Endothelial cell of umbilical vein (primary cell): ENCODE results near the gene CFAP99. TPM values are rescaled to one million over a fixed set of nuclear protein-coding genes. Genes with fewer than 3 reads are reported as not detected.

Source experiments
- BruUV-seq: library from RNA; stranded (reverse); fragments of 400-500 nt; replicated peaks from 2 replicates; lab custom pipeline; 2021; lab: Mats Ljungman, UMichigan
- CTCF ChIA-PET: fragments of 300-600, 350-600 bp; sonication (Branson Sonifier 250); formaldehyde crosslinking; loops from one replicate; lab custom pipeline; 2021; ENCODE audit warnings: antibody characterized with exemption, inconsistent platforms; lab: Charles Lee
- POLR2A ChIA-PET: fragments of 300-600, 350-600 bp; sonication (Branson Sonifier 250); formaldehyde crosslinking; loops from one replicate; lab custom pipeline; 2021; ENCODE audit warnings: antibody characterized with exemption, inconsistent platforms; lab: Charles Lee
- DNase-seq: peaks from one replicate; pipeline ENCODE4 v3.0.0-alpha.2; 2011; ENCODE audit warnings: low read depth, low spot score
- FAIRE-seq: peaks from 2 replicates; lab custom pipeline; 2011; peaks lifted over from hg19 to GRCh38; lab: Jason Lieb, UNC
- H2AFZ ChIP-seq: 2 replicates; pipeline ENCODE4 v1.6.0; 2012; ENCODE audit warnings: low read depth, low read length, control low read depth, inconsistent platforms
- H3K27ac ChIP-seq: 2 replicates; pipeline ENCODE4 v1.5.1; 2011; ENCODE audit warnings: low read depth, mild to moderate bottlenecking, control low read depth, low read length, moderate library complexity; ENCODE audit not compliant: insufficient read depth
- H3K27me3 ChIP-seq, 2 experiments: 2 replicates each; pipeline versions ENCODE4 v1.6.0 to v1.6.1; 2011; ENCODE audit warnings: low read length in 2 of 2, mixed read lengths in 1 of 2; ENCODE audit not compliant: control insufficient read depth in 2 of 2, insufficient read depth in 2 of 2
- H3K36me3 ChIP-seq, 2 experiments: 2 replicates in 1 of 2; 3 replicates in 1 of 2; pipeline ENCODE4 v1.5.1; 2011; ENCODE audit warnings: low read length in 2 of 2, mild to moderate bottlenecking in 1 of 2, moderate library complexity in 1 of 2; ENCODE audit not compliant: control insufficient read depth in 2 of 2, insufficient read depth in 2 of 2; ENCODE audit errors: extremely low read depth in 1 of 2
- H3K4me1 ChIP-seq: 3 replicates; pipeline ENCODE4 v1.5.1; 2011; ENCODE audit warnings: mild to moderate bottlenecking, low read length; ENCODE audit not compliant: control insufficient read depth, insufficient read depth; ENCODE audit errors: extremely low read depth
- H3K4me2 ChIP-seq: 2 replicates; pipeline ENCODE4 v1.6.1; 2011; ENCODE audit warnings: low read length, control low read depth, mixed read lengths; ENCODE audit not compliant: insufficient read depth
- H3K4me3 ChIP-seq, 3 experiments: fragments of 200-600 bp in 1 of 3; sonication (generic), shearing (Covaris generic) in 1 of 3; replicated peaks in 1 of 3; 2 replicates each; pipeline ENCODE4 v1.5.1; 2011 to 2016; ENCODE audit warnings: control low read depth in 3 of 3, low read length in 3 of 3, mild to moderate bottlenecking in 2 of 3, inconsistent platforms in 1 of 3, low read depth in 1 of 3, moderate library complexity in 1 of 3; ENCODE audit not compliant: insufficient read depth in 1 of 3
- H3K79me2 ChIP-seq: 2 replicates; pipeline ENCODE4 v1.6.0; 2012; ENCODE audit warnings: low read length, inconsistent platforms; ENCODE audit not compliant: control insufficient read depth, insufficient read depth
- H3K9ac ChIP-seq: replicated peaks from 2 replicates; pipeline ENCODE3; 2011; ENCODE audit warnings: low read length, control low read depth; ENCODE audit not compliant: insufficient read depth; ENCODE audit errors: extremely low read depth
- H3K9me1 ChIP-seq: replicated peaks from 3 replicates; pipeline ENCODE4 v1.6.0; 2011; ENCODE audit warnings: mild to moderate bottlenecking, low read length; ENCODE audit not compliant: control insufficient read depth, insufficient read depth; ENCODE audit errors: extremely low read depth
- H3K9me3 ChIP-seq: replicated peaks from 2 replicates; pipeline ENCODE4 v1.5.1; 2012; ENCODE audit warnings: low read length, inconsistent platforms; ENCODE audit not compliant: control insufficient read depth, insufficient read depth
- H4K20me1 ChIP-seq: replicated peaks from 2 replicates; pipeline ENCODE3; 2011; ENCODE audit warnings: mild to moderate bottlenecking, low read length; ENCODE audit not compliant: control insufficient read depth, insufficient read depth; ENCODE audit errors: extremely low read depth
- EZH2 ChIP-seq: IDR thresholded peaks from 2 replicates; pipeline ENCODE4 v1.6.1; 2012; ENCODE audit warnings: borderline replicate concordance, low read depth, mild to moderate bottlenecking, moderate library complexity, low read length, inconsistent platforms; ENCODE audit not compliant: severe bottlenecking
- FOS ChIP-seq: IDR thresholded peaks from 2 replicates; pipeline ENCODE4 v1.6.1; 2011; ENCODE audit warnings: mild to moderate bottlenecking, low read length, moderate library complexity, borderline replicate concordance; ENCODE audit not compliant: insufficient read depth
- GATA2 ChIP-seq: IDR thresholded peaks from 2 replicates; pipeline ENCODE4 v1.7.0; 2011; ENCODE audit warnings: low read depth, mild to moderate bottlenecking, moderate library complexity, mixed read lengths, low read length; ENCODE audit not compliant: insufficient read length, insufficient read depth
- JUN ChIP-seq: IDR thresholded peaks from 2 replicates; pipeline ENCODE4 v1.6.1; 2011; ENCODE audit warnings: borderline replicate concordance, low read depth; ENCODE audit not compliant: insufficient read length, insufficient read depth
- MYC ChIP-seq: IDR thresholded peaks from one replicate; pipeline ENCODE4 v1.6.1; 2011; ENCODE audit warnings: mild to moderate bottlenecking, low read depth, low read length
- POLR2A ChIP-seq: IDR thresholded peaks from 2 replicates; pipeline ENCODE4 v1.6.1; 2012; ENCODE audit warnings: low read depth, mild to moderate bottlenecking, control low read depth, low read length
- POLR2AphosphoS5 ChIP-seq: IDR thresholded peaks from 2 replicates; pipeline ENCODE4 v1.6.1; 2012; ENCODE audit warnings: low read depth, mild to moderate bottlenecking, control low read depth, low read length, moderate library complexity; ENCODE audit not compliant: insufficient read depth
- dilution Hi-C: fragments of 300-500 bp; cut with MboI; formaldehyde crosslinking; loops from one replicate; pipeline ENCODE4 v1.15.0; 2019; ENCODE audit warnings: low sequenced_read_pairs; ENCODE audit not compliant: extremely low pct_ligation_motif_present
- intact Hi-C: fragments of 100-400 bp; cut with micrococcal nuclease; formaldehyde crosslinking; loops from one replicate; pipeline ENCODE4 v1.10.0; 2022
- polyA plus RNA-seq, 4 experiments: library from polyadenylated mRNA; depleted of rRNA in 3 of 4; stranded (reverse) in 3 of 4; unstranded in 1 of 4; fragments of >200 nt; gene quantifications; 2 replicates each; pipeline versions ENCODE4 v1.2.1 to v1.2.3, GENCODE V29; 2011 to 2012; ENCODE audit warnings: missing spikeins in 1 of 4
- total RNA-seq: library from RNA; stranded (reverse); gene quantifications from 2 replicates; pipeline ENCODE4 v1.2.3, GENCODE V29; 2021
- TF ChIP-seq, protein P1 (sequence below): IDR thresholded peaks from 2 replicates; pipeline ENCODE4 v1.6.1; 2011; ENCODE audit not compliant: insufficient read depth, insufficient read length
- TF ChIP-seq, protein P2 (sequence below), 2 donors: IDR thresholded peaks; 1 replicate in 1 of 2; 2 replicates in 1 of 2; pipeline ENCODE4 v1.5.1; 2011; ENCODE audit warnings: low read length in 2 of 2, mild to moderate bottlenecking in 2 of 2, moderate library complexity in 2 of 2, control low read depth in 1 of 2, inconsistent platforms in 1 of 2, low read depth in 1 of 2; ENCODE audit not compliant: insufficient read depth in 1 of 2; ENCODE audit errors: extremely low read depth in 1 of 2

Gene CFAP99
- total and polyA plus RNA-seq, 2 donors (not counting 3 experiments of a cell fraction or from before 2014, with no cell fraction given): 0.03 TPM; not detected in 1

DNA sequence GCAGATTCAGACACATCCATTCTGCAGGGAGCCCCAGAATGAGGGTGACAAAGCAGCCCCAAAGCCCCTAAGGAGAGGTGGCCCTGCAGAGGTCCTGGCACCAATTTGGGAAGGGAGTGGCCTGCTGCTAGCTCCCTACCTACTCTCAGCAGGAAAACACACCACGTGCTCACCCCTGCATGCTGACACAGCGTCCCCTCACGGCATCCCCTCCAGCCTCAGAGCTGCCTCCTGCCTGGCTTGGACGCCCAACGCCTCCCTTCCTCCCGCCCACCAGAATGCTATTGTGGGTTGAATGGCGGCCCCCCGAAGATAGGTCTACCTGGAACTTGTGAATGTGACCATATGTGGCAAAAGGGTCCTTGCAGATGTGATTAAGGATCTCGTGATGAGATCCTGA lies 29.1 kb upstream of the CFAP99 start:
- intact Hi-C loops (no loop called here), dilution Hi-C loops (no loop called here)
- no peaks in the 10 kb centered on the region for H3K4me1 ChIP-seq
- H3K36me3 ChIP-seq: no peaks in the 10 kb centered on the region
- FAIRE-seq: no peak
- H3K4me2 ChIP-seq: no peak overlapping the region
- ChIA-PET POLR2A (no interaction called here), CTCF (no interaction called here)
- TF ChIP-seq JUN (no peak), POLR2A (no peak), EZH2 (no peak), GATA2 (no peak), MYC (no peak), POLR2AphosphoS5 (no peak), FOS (no peak)
- TF ChIP-seq, protein P1, sequence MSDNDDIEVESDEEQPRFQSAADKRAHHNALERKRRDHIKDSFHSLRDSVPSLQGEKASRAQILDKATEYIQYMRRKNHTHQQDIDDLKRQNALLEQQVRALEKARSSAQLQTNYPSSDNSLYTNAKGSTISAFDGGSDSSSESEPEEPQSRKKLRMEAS: no peak
- TF ChIP-seq, protein P2, sequence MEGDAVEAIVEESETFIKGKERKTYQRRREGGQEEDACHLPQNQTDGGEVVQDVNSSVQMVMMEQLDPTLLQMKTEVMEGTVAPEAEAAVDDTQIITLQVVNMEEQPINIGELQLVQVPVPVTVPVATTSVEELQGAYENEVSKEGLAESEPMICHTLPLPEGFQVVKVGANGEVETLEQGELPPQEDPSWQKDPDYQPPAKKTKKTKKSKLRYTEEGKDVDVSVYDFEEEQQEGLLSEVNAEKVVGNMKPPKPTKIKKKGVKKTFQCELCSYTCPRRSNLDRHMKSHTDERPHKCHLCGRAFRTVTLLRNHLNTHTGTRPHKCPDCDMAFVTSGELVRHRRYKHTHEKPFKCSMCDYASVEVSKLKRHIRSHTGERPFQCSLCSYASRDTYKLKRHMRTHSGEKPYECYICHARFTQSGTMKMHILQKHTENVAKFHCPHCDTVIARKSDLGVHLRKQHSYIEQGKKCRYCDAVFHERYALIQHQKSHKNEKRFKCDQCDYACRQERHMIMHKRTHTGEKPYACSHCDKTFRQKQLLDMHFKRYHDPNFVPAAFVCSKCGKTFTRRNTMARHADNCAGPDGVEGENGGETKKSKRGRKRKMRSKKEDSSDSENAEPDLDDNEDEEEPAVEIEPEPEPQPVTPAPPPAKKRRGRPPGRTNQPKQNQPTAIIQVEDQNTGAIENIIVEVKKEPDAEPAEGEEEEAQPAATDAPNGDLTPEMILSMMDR (IDR thresholded peaks at IDR 0.05; ENCODE audit: extremely low read depth in 1 of 2, insufficient read depth in 1 of 2, low read depth in 1 of 2, low read length in 2 of 2): no peak
- H3K9me3 ChIP-seq: no peaks in the 10 kb centered on the region
- H3K9me1 ChIP-seq: no peaks in the 10 kb centered on the region
- H3K9ac ChIP-seq: no peak overlapping the region
- no TSS peak for BruUV-seq
- no peak overlapping the region for H2AFZ ChIP-seq
- H3K27me3 ChIP-seq: no peaks in the 10 kb centered on the region
- no peaks in the 10 kb centered on the region for H4K20me1 ChIP-seq
- no peak overlapping the region for H3K27ac ChIP-seq
- H3K4me3 ChIP-seq: no peak overlapping the region
- DNase-seq: no peak
- peaks cover 2% of the 10 kb centered on the region for H3K79me2 ChIP-seq
